Cardiac fibroblast (primary cell): Measurements from ENCODE around the gene PDE1A.

Experiments
- DNase-seq, 2 donors: peaks; one replicate each; pipeline versions ENCODE4 v3.0.0 to v3.0.0-alpha.2; 2010; ENCODE audit warnings: low read depth in 2 of 2
- H3K4me3 ChIP-seq, 2 donors: replicated peaks in 1 of 2; 1 replicate in 1 of 2; 2 replicates in 1 of 2; pipeline ENCODE4 v1.5.1; 2011; ENCODE audit warnings: low read depth in 2 of 2, low read length in 2 of 2, mild to moderate bottlenecking in 2 of 2, moderate library complexity in 1 of 2
- CTCF ChIP-seq: IDR thresholded peaks from one replicate; pipeline ENCODE4 v1.5.1; 2011; ENCODE audit warnings: low read depth, mild to moderate bottlenecking, low read length, inconsistent platforms

The PDE1A gene

GRCh38 chr2:182133195-182133891 lies 293.5 kb downstream of the PDE1A start:
- peak in 1 of 2 donors; percentile 61 for DNase-seq
- no peak for TF ChIP-seq CTCF
- no peak overlapping the region for H3K4me3 ChIP-seq

- TF ChIP-seq CTCF = peak; percentile 28
- peak in 1 of 2 donors; percentile 37 for DNase-seq
- no peak overlapping the region for H3K4me3 ChIP-seq
These were observed 294.2 kb downstream of the PDE1A start for GRCh38 chr2:182132605-182133004.

GRCh38 chr2:182128821-182129707 lies 297.8 kb downstream of the PDE1A start:
- DNase-seq = no peak
- no peak for TF ChIP-seq CTCF
- no peak overlapping the region for H3K4me3 ChIP-seq

GRCh38 chr2:182117196-182117595 lies 309.6 kb downstream of the PDE1A start:
- TF ChIP-seq CTCF = no peak
- H3K4me3 ChIP-seq = no peak overlapping the region
- no peak for DNase-seq

GRCh38 chr2:182116774-182117173 lies 310.1 kb downstream of the PDE1A start:
- no peak overlapping the region for H3K4me3 ChIP-seq
- no peak for TF ChIP-seq CTCF
- no peak for DNase-seq

GRCh38 chr2:182115258-182115657 lies 311.6 kb downstream of the PDE1A start:
- no peak overlapping the region for H3K4me3 ChIP-seq
- DNase-seq = no peak
- no peak for TF ChIP-seq CTCF
